Measurements from ENCODE around the gene TRIP12. TPM values are rescaled to one million over a fixed set of nuclear protein-coding genes. Genes with fewer than 3 reads are reported as not detected.

The TRIP12 gene
- total and polyA plus RNA-seq, 2 donors from 2014 or later: 29.3 to 225 TPM

GRCh38 chr2:229810786-229811185, 111.0 kb downstream of the TRIP12 start:
- DNase-seq: peak in 2 of 5 donors; percentile 6 to 51
- intact Hi-C loops (cut with DNase I): no loop called here
- H3K27me3 ChIP-seq (ENCODE audit: control insufficient read depth, insufficient read depth, low read length): no peaks in the 10 kb centered on the region
- peaks cover 7 to 35% (median 31%) of the 10 kb centered on the region in 3 donors for H3K36me3 ChIP-seq (ENCODE audit: control insufficient read depth in 2 of 3, insufficient read depth in 3 of 3, low read length in 3 of 3)
- no peak overlapping the region for H3K9ac ChIP-seq (ENCODE audit: low read length in 3 of 3)
- no peaks in the 10 kb centered on the region for H3K9me3 ChIP-seq (ENCODE audit: control insufficient read depth in 2 of 3, insufficient read depth in 1 of 3, low read length in 3 of 3)
- no peak overlapping the region for H3K4me3 ChIP-seq (ENCODE audit: low read length in 3 of 3)
- H3K27ac ChIP-seq (ENCODE audit: low read depth in 2 of 2, low read length in 2 of 2): no peak overlapping the region
- no peak for TF ChIP-seq CTCF (IDR thresholded peaks at IDR 0.05; ENCODE audit: borderline replicate concordance, extremely low read depth, insufficient read depth)
- H3K4me1 ChIP-seq (ENCODE audit: control insufficient read depth in 2 of 3, insufficient read depth in 2 of 3, low read depth in 1 of 3, low read length in 3 of 3): no peaks in the 10 kb centered on the region
- no peak for FAIRE-seq

- TF ChIP-seq CTCF (IDR thresholded peaks at IDR 0.05; ENCODE audit: borderline replicate concordance, extremely low read depth, insufficient read depth): no peak
- no peak overlapping the region for H3K9ac ChIP-seq (ENCODE audit: low read length in 3 of 3)
These were observed 116.2 kb downstream of the TRIP12 start for GRCh38 chr2:229805559-229805958.

DNA sequence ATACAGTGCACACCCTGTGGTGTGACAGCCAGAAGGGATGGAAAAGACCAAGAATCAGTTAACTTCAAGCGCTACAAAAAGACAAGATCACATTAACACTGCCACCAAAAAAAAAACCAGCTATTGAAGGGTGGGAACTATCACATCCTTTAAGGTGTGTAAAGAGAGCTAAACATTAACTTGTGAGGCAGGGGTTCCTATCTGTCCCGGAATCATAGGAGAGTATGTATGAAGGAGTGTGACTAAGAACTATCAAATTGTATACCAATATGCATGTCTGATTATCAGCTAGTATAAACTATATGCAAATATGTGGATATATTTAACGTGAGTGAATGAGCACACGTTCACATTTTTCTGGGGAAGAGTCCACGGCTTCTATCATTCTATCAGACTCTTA, 119.0 kb downstream of the TRIP12 start:
- no peaks in the 10 kb centered on the region for H3K9me3 ChIP-seq (ENCODE audit: control insufficient read depth in 2 of 3, insufficient read depth in 1 of 3, low read length in 3 of 3)
- intact Hi-C loops (cut with DNase I): no loop called here
- FAIRE-seq: no peak
- H3K36me3 ChIP-seq (ENCODE audit: control insufficient read depth in 2 of 3, insufficient read depth in 3 of 3, low read length in 3 of 3): peaks cover 11 to 32% (median 32%) of the 10 kb centered on the region in 3 donors
- TF ChIP-seq CTCF (IDR thresholded peaks at IDR 0.05; ENCODE audit: borderline replicate concordance, extremely low read depth, insufficient read depth): no peak
- H3K4me3 ChIP-seq (ENCODE audit: low read length in 3 of 3): no peak overlapping the region
- H3K4me1 ChIP-seq (ENCODE audit: control insufficient read depth in 2 of 3, insufficient read depth in 2 of 3, low read depth in 1 of 3, low read length in 3 of 3): no peaks in the 10 kb centered on the region
- DNase-seq: no peak
- no peak overlapping the region for H3K27ac ChIP-seq (ENCODE audit: low read depth in 2 of 2, low read length in 2 of 2)
- H3K9ac ChIP-seq (ENCODE audit: low read length in 3 of 3): no peak overlapping the region
- H3K27me3 ChIP-seq (ENCODE audit: control insufficient read depth, insufficient read depth, low read length): no peaks in the 10 kb centered on the region

More at GRCh38 chr2:229805559-229805958, 116.2 kb downstream of the TRIP12 start:
- Histone ChIP-seq H3K4me1 (ENCODE audit: control insufficient read depth in 2 of 3, insufficient read depth in 2 of 3, low read depth in 1 of 3, low read length in 3 of 3) (no peaks in the 10 kb centered on the region), H3K27ac (ENCODE audit: low read depth in 2 of 2, low read length in 2 of 2) (no peak overlapping the region), H3K36me3 (ENCODE audit: control insufficient read depth in 2 of 3, insufficient read depth in 3 of 3, low read length in 3 of 3) (peaks cover 9 to 37% (median 34%) of the 10 kb centered on the region in 3 donors), H3K9me3 (ENCODE audit: control insufficient read depth in 2 of 3, insufficient read depth in 1 of 3, low read length in 3 of 3) (no peaks in the 10 kb centered on the region), H3K27me3 (ENCODE audit: control insufficient read depth, insufficient read depth, low read length) (no peaks in the 10 kb centered on the region), H3K4me3 (ENCODE audit: low read length in 3 of 3) (no peak overlapping the region)
- DNase-seq (no peak), FAIRE-seq (no peak)
- intact Hi-C loops (cut with DNase I): no loop called here

Data from kidney (tissue), 14 donors.